ENCODE measurements around the gene KCNQ1OT1. TPM values are rescaled to one million over a fixed set of nuclear protein-coding genes. Genes with fewer than 3 reads are reported as not detected.

KCNQ1OT1 gene
- total and polyA plus RNA-seq, 2 experiments from 2014 or later, result 2.3 to 8.8 TPM

DNA sequence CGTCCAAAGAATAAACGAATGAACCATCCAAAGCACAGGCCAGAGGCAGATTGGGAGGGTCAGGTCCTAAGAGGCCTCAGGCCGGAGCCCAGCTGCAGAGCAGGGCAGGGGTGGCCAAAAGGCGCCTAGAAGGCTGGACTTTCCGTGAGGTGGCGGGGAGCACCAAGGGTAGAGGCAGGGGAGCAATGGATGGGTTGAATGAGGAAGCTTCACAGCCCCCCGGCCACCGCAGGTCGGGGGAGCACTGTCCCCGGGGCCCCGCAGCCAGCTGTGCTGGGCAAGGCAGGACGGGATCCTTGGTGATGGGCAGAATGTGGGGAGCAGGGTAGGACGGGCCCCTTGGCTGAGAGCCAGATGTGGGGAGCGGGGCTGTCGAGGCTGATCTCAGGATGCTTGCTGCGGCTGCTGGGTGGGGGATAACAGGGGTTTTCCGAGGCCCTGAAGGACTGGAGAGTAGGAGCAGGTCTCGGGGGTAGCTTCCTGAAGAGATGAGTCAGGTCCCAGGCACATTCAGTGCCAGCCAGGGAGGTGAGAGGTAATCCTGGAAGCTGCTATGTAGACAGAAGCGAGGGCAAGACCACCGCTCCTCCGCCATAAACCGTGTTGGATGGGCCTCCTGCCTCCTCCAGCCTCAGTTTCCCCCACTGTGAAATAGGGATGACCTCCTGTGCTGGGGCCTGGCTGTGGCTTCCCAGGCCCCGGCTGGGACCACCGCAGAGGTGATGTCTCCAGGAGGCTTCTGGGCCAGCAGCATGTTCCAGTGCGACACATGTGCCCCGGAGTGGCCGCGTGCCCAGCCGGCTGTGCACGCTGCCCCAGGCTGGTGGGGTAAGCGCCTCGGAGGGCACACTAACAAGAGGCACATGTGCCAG lies 34.6 kb upstream of the KCNQ1OT1 start:
- Histone ChIP-seq H3K27ac (no peak overlapping the region), H3K4me3 (no peak overlapping the region), H3K36me3 (no peaks in the 10 kb centered on the region), H3K27me3 (no peaks in the 10 kb centered on the region), H3K4me1 (ENCODE audit: low read depth) (no peaks in the 10 kb centered on the region), H3K9me3 (ENCODE audit: low read depth) (no peaks in the 10 kb centered on the region)
- TF ChIP-seq, protein P1, sequence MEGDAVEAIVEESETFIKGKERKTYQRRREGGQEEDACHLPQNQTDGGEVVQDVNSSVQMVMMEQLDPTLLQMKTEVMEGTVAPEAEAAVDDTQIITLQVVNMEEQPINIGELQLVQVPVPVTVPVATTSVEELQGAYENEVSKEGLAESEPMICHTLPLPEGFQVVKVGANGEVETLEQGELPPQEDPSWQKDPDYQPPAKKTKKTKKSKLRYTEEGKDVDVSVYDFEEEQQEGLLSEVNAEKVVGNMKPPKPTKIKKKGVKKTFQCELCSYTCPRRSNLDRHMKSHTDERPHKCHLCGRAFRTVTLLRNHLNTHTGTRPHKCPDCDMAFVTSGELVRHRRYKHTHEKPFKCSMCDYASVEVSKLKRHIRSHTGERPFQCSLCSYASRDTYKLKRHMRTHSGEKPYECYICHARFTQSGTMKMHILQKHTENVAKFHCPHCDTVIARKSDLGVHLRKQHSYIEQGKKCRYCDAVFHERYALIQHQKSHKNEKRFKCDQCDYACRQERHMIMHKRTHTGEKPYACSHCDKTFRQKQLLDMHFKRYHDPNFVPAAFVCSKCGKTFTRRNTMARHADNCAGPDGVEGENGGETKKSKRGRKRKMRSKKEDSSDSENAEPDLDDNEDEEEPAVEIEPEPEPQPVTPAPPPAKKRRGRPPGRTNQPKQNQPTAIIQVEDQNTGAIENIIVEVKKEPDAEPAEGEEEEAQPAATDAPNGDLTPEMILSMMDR (IDR thresholded peaks at IDR 0.05; ENCODE audit: low read depth, low read length), result no peak
- no peak for DNase-seq (ENCODE audit: low read depth in 1 of 2, low spot score in 1 of 2)

DNA sequence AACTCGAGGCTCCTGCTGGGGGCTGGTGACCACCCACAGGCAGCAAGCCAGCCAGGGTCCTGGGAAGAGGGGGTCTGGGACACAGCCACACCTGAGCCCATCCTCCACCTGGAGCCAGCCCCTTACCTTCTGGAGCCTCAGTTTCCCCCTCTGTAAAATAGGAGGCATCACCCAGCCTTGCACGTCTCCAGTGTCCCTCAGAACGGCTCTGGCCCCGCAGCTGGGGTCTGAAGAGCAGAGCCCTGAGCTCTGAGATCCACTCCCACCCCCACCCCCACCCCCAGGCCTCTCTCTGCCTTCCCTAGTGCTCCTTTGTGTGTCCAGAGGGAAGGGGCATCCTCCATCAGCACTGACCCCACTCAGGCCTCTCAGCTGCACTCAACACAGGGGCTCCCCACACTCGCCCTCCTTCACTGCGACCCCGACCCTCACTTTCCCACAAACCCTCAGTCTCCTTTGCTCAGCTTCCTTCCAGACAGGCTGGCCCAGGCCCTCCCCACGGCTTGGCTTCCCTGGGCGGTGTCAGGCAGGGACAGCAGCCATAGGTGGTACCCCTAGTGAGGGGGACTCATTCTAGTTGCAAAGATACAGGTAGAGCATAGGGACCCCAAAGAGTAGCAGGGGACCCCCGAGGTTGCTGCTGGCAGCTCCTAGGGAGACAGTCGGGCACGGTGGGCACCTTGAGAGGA lies 33.3 kb upstream of the KCNQ1OT1 start:
- Histone ChIP-seq H3K36me3 (no peaks in the 10 kb centered on the region), H3K4me3 (no peak overlapping the region), H3K4me1 (ENCODE audit: low read depth) (no peaks in the 10 kb centered on the region)

DNA sequence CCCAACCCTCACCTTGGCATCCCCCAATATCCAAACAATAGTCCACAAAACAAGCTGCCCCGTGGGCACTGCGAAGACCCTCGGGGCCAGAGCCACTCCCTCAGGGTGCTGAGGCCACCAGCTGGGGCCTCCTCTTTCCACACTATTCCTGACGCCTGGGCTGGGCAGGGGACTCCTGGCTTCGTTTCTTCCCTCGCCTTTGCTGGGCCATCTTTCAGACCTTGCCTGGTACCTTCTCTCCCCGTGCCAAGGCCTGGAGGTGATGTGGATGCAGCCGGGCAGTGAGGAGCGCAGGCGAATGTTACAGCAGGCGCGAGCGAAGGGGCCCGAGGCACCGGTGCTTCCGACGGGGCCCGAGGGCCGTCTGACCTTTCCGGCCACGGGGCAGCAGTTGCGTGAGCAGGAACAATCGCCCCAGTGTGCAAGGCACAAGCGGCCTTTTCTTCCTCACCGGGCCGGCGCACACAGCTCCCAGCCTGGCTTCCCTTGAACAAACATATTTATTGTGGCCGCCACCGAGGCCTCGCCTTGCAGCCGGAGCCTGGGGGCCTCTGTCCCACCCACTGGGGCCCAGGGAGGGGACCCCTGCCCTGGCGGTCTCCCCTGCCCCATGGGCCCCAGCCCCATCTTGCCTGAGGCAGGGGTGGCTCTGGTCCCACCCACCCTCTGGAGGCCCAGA lies 32.6 kb upstream of the KCNQ1OT1 start:
- H3K36me3 ChIP-seq, result no peaks in the 10 kb centered on the region
- H3K27ac ChIP-seq, result no peak overlapping the region
- H3K4me1 ChIP-seq (ENCODE audit: low read depth), result no peaks in the 10 kb centered on the region
- no peak for DNase-seq (ENCODE audit: low read depth in 1 of 2, low spot score in 1 of 2)
- no peak overlapping the region for H3K4me3 ChIP-seq
- TF ChIP-seq, protein P1 (IDR thresholded peaks at IDR 0.05; ENCODE audit: low read depth, low read length), result no peak
- H3K27me3 ChIP-seq, result no peaks in the 10 kb centered on the region
- H3K9me3 ChIP-seq (ENCODE audit: low read depth), result no peaks in the 10 kb centered on the region

More for the DNA sequence above, 33.3 kb upstream of the KCNQ1OT1 start:
- DNase-seq (ENCODE audit: low read depth in 1 of 2, low spot score in 1 of 2), result no peak
- no peaks in the 10 kb centered on the region for H3K27me3 ChIP-seq
- H3K9me3 ChIP-seq (ENCODE audit: low read depth), result no peaks in the 10 kb centered on the region
- TF ChIP-seq, protein P1 (IDR thresholded peaks at IDR 0.05; ENCODE audit: low read depth, low read length), result no peak
- no peak overlapping the region for H3K27ac ChIP-seq

- no peak overlapping the region for H3K27ac ChIP-seq
- no peaks in the 10 kb centered on the region for H3K9me3 ChIP-seq (ENCODE audit: low read depth)
- no peaks in the 10 kb centered on the region for H3K4me1 ChIP-seq (ENCODE audit: low read depth)
- TF ChIP-seq, protein P1 (IDR thresholded peaks at IDR 0.05; ENCODE audit: low read depth, low read length), result no peak
- H3K4me3 ChIP-seq, result no peak overlapping the region
- no peaks in the 10 kb centered on the region for H3K36me3 ChIP-seq
- no peak for DNase-seq (ENCODE audit: low read depth in 1 of 2, low spot score in 1 of 2)
- H3K27me3 ChIP-seq, result no peaks in the 10 kb centered on the region
Measured at GRCh38 chr11:2731130-2732125, 31.6 kb upstream of the KCNQ1OT1 start.

All from cardiac muscle cell (in vitro differentiated cells and primary cell).